Activated effector memory CD4-positive, alpha-beta T cell treated with anti-CD3 and anti-CD28 coated beads, Interleukin-2, amount 50 U/mL, for 16 hours (primary cell): ENCODE measurements around the gene PRKCA.
A peak's percentile ranks its signal among the peaks of the same experiment; 100 is the strongest.

ENCODE experiments used
- DNase-seq: peaks from one replicate; pipeline ENCODE4 v3.0.0-alpha.2; 2020

PRKCA gene

GRCh38 chr17:66670206-66670605, 367.8 kb downstream of the PRKCA start:
- DNase-seq: no peak

GRCh38 chr17:66671156-66671555, 368.7 kb downstream of the PRKCA start:
- DNase-seq: no peak

- DNase-seq: peak; percentile 79
Measured at GRCh38 chr17:66673668-66674276, 371.4 kb downstream of the PRKCA start.

GRCh38 chr17:66675273-66675990, 373.0 kb downstream of the PRKCA start:
- DNase-seq: no peak

- no peak for DNase-seq
Measured at GRCh38 chr17:66675991-66676371, 373.6 kb downstream of the PRKCA start.

- no peak for DNase-seq
Measured at GRCh38 chr17:66676421-66676820, 374.0 kb downstream of the PRKCA start.

GRCh38 chr17:66677201-66677981, 375.0 kb downstream of the PRKCA start:
- no peak for DNase-seq

GRCh38 chr17:66678061-66678460, 375.6 kb downstream of the PRKCA start:
- DNase-seq: no peak

GRCh38 chr17:66678827-66679226, 376.4 kb downstream of the PRKCA start:
- no peak for DNase-seq

- no peak for DNase-seq
Measured at GRCh38 chr17:66679631-66680517, 377.5 kb downstream of the PRKCA start.

GRCh38 chr17:66682283-66682682, 379.9 kb downstream of the PRKCA start:
- DNase-seq: no peak

- no peak for DNase-seq
Measured at GRCh38 chr17:66684261-66684660, 381.8 kb downstream of the PRKCA start.

- DNase-seq: no peak
Measured at GRCh38 chr17:66684731-66685130, 382.3 kb downstream of the PRKCA start.

- DNase-seq: no peak
Measured at GRCh38 chr17:66686601-66687000, 384.2 kb downstream of the PRKCA start.

GRCh38 chr17:66687570-66688284, 385.3 kb downstream of the PRKCA start:
- no peak for DNase-seq

GRCh38 chr17:66689221-66689620, 386.8 kb downstream of the PRKCA start:
- DNase-seq: no peak

- no peak for DNase-seq
Measured at GRCh38 chr17:66690166-66690565, 387.8 kb downstream of the PRKCA start.

- DNase-seq: no peak
Measured at GRCh38 chr17:66691644-66692420, 389.4 kb downstream of the PRKCA start.

- no peak for DNase-seq
Measured at GRCh38 chr17:66692421-66692690, 389.9 kb downstream of the PRKCA start.

GRCh38 chr17:66695098-66695497, 392.7 kb downstream of the PRKCA start:
- DNase-seq: no peak

- no peak for DNase-seq
Measured at GRCh38 chr17:66698270-66698669, 395.9 kb downstream of the PRKCA start.

- no peak for DNase-seq
Measured at GRCh38 chr17:66701462-66701861, 399.0 kb downstream of the PRKCA start.
